Stimulated activated CD8-positive, alpha-beta memory T cell treated with anti-CD3 and anti-CD28 coated beads, Interleukin-2, amount 100 ng/mL, for 48 hours (primary cell): Measurements from ENCODE around the gene TMC7.
"Not testable (repeated sequence)": the region's sequence is repeated elsewhere in the genome, so short reads cannot be mapped to it uniquely, and the experiment has no call there.

Experiments
- DNase-seq, 2 donors: peaks; one replicate each; pipeline ENCODE4 v3.0.0-alpha.2; 2020; ENCODE audit warnings: low read depth in 2 of 2

Gene TMC7

GRCh38 chr16:18979936-18980335 lies 3.8 kb upstream of the TMC7 start:
- DNase-seq: no peak

- no peak for DNase-seq
Measured at GRCh38 chr16:18984435-18985005, 786 bp downstream of the TMC7 start.

DNA sequence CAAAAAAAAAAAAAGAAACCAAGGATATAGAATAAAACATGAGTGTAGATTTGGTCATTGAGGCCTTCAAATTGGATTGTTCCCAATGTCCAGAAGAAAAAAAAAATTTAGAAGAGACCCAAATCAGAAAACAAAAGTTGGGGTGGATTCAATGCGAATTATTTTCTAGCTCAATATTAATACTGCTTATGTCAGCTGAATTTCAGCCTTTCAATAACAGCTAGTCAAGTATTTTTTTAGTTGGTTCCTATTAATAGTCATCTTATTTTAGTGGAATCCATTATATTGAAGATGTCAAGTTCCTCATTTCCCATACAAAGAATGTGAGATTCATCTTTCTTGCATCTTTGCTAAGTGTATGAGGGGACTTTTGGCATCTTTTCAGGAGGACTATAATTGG lies 1.5 kb downstream of the TMC7 start:
- DNase-seq: not testable (repeated sequence)

DNA sequence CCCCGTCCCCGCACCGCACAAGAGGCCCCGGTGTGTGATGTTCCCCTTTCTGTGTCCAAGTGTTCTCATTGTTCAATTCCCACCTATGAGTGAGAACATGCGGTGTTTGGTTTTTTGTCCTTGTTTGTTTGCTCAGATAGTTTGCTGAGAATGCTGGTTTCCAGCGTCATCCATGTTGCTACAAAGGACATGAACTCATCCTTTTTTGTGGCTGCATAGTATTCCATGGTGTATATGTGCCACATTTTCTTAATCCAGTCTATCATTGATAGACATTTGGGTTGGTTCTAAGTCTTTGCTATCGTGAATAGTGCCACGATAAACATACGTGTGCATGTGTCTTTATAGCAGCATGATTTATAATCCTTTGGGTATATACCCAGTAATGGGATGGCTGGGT lies 8.0 kb downstream of the TMC7 start:
- not testable (repeated sequence) for DNase-seq

DNA sequence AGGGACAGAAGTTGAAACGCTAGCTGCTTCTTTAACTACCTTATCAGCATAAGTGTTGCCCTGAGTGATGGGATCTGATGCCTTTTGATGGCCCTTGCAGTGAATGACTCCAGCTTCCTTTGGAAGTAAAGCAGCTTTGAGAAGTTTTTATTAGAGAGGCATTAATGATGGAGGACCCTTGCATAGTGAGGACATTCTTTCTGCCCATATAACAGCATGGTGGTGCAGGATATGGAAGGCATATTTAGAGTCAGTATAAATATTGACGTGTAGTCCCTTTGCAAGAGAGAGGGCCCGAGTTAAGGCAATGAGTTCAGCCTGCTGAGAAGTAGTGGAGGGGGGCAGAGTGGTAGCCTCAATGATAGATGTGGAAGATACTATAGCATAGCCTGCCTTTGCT lies 9.8 kb downstream of the TMC7 start:
- not testable (repeated sequence) for DNase-seq

DNA sequence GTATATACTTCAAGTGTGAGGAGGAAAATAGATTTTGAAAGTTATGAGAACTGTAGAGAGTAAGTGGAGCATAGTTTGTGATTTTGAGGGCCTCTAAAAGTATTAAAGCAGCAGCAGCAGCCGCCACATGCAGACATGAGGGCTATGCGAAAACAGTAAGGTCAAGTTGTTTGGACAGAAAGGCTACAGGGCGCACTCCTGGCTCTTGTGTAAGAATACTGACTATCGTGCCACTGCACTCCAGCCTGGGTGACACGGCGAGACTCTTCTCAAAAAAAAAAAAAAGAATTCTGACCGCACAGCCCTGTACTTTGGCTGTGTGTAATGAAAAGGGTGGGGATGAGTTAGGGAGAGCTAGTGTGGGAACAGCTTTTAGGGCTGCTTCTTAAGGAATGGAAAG lies 10.4 kb downstream of the TMC7 start:
- not testable (repeated sequence) for DNase-seq

DNA sequence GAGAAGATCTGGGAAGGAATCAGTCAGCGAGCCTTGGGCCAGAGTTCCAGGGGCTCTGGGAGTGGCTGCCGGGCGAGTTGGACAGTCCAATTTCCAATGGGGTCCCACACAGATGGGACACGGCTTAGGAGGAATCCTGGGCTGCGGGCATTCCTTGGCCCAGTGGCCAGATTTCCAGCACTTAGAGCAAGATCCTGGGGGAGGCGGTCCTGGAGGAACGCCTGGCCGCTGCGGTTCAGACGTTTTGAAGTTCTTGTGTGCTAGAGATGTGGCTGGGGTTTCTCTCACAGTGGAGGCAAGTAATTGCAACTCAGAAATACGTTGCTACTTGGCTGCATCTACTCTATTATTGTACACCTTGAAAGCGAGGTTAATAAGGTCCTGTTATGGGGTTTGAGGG lies 11.7 kb downstream of the TMC7 start:
- not testable (repeated sequence) for DNase-seq

DNA sequence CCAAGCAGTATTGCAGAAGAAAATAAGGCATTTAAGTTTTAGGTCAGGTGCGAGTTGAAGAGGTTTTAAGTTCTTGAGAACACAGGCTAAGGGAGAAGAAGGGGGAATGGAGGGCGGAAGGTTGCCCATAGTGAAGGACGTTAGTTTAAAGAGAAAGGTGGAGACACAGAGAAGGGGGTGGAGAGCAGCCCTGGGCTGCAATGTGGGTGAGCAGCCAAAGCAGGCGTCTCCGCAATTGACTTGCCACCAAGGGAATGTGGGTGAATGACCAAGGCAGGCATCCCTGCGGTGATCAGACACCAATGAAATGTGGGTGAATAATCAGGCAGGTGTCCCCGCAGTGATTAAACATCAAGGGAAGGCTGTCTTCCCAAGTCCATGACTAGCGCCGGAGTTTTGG lies 12.8 kb downstream of the TMC7 start:
- not testable (repeated sequence) for DNase-seq

DNA sequence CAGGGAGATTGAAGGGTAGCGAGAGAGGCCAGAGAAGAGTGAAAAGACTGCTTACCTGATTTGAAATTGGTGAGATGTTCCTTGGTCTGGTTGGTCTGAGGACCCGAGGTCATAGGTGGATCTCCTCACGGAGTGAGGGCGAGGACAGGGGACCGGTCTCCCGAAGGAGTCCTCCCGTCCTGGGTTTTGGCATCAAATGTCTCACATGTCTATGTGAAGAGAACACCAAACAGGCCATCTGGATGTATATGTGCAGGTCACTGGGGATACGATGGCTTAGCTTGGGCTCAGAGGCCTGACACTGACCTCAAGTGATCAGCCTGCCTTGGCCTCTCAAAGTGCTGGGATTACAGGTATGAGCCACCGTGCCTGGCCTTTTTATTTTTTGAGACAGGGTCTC lies 13.3 kb downstream of the TMC7 start:
- not testable (repeated sequence) for DNase-seq

DNA sequence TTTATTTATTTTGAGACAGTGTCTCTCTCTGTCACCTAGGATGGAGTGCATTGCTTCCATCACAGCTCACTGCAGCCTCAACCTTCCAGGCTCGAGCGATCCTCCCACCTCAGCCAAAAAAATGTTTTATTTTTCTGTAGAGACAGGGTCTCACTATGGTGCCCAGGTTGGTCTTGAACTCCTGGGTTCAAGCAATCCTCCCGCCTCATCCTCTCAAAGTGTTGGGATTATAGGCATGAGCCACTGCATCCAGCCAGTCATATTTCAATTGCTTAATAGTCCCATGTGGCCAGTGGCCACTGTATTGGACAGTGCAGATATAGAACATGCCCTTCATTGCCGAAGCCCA lies 15.3 kb downstream of the TMC7 start:
- DNase-seq: no peak

- no peak for DNase-seq
Measured at GRCh38 chr16:19001788-19002187, 18.1 kb downstream of the TMC7 start.

- DNase-seq: no peak
Measured at GRCh38 chr16:19003935-19004334, 20.2 kb downstream of the TMC7 start.

GRCh38 chr16:19005561-19006445 lies 22.1 kb downstream of the TMC7 start:
- no peak for DNase-seq

GRCh38 chr16:19006446-19007315 lies 22.9 kb downstream of the TMC7 start:
- no peak for DNase-seq

DNA sequence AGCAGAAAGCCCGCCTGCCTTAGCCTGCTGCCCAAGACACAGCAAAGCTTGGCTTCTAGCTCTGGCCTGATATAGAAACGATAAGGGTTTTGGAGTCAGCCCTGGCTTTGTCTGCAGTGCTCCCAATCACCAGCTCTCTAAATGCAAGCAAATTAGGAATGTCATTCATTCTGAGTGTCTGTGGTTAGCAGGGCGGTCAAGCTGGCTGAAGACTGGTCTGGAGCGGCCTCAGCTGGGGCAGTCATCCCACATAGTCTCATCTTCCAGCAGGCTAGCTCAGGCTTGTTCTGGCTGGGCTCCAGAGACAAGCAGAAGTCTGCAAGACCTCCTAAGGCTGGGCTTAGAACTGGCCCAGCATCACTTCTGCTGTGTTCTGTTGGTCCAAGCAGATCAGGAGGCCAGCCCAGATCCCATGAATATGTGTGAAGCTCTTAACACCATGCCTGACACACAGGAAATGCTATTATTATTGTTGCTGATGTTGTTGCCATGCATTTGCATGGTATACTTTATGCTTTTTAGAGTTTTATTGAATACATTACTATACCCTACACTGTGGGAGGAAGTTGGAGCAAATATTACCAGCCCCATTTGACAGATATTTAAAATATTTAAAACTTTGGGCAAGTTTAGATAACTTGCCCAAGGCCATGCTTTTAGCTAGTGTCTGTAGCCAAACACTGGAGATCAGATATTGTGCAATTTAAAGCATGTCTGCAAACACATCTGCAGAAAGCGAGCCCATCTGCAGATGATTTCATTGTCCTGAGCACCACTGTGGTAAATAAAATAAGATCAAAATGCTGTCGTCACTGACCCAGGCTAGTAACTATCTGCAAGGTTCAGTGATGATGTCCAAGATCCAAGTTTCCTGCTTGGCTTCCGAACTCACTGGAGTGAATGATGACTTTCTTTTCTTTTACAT lies 24.8 kb downstream of the TMC7 start:
- DNase-seq: no peak

GRCh38 chr16:19011169-19011731 lies 27.5 kb downstream of the TMC7 start:
- no peak for DNase-seq

GRCh38 chr16:19014461-19014860 lies 30.7 kb downstream of the TMC7 start:
- no peak for DNase-seq

DNA sequence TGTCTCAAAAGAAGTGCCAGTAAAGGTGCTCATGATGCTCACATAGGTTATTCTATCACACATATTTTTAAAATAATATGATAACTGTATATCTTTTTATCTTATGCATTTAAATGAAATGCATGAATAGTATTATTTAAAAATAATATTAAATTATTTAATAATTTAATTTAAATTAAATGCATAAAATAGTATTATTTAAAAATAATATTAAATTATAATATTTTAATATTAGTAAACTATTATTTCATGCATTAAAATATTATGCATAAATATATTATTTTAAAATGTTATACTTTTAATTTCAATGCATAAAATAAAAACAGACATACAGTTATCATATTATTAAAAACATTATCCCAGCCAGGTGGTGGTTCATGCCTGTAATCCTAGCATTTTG lies 33.4 kb downstream of the TMC7 start:
- DNase-seq: no peak

- DNase-seq: no peak
Measured at GRCh38 chr16:19020689-19021088, 37.0 kb downstream of the TMC7 start.

DNA sequence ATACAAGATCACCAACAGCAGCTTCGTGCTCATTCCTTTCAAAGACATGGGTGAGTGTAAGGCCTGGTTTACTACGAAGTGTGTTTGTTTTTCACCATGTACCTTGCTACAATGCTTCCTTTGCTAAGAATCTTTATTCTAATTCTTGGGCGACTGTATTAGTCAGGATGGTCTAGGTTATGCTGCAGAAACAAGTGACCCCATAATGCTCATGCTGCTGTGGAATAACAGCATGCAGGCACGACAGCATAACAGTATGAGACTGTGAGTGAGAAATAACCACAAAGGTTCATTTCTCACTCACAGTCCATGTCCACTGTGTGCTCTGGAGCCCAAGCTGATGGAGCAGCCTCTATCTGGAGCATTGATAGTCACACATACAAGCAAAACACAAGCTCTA lies 38.0 kb downstream of the TMC7 start:
- no peak for DNase-seq

DNA sequence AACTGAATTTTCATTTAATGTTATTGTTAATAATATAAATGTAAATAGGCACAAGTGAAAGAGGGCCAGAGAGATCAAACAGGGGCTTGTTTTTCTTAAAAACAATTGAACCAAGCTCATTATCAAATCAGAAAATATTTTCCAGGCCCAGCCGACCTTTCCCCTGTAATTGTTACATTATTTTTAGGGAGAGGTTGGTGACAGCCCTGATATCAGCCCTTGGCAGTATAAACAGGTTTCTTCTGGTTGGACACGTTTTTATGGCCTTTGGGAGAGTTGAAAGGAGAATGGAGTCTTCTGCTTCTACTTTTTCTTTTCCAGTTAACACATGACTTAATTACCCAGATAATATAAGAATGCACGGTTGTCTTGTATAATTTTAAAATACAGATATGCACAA lies 43.7 kb downstream of the TMC7 start:
- no peak for DNase-seq
